HCT116 (cell line): ENCODE results near the gene IFNGR2. TPM values are rescaled to one million over a fixed set of nuclear protein-coding genes. Genes with fewer than 3 reads are reported as not detected.

Source experiments
- ATAC-seq: fragments of 200-7000 bp; cut with Tn5 transposase; 2 replicates; pipeline ENCODE4 v1.9.1; 2020; ENCODE audit warnings: mild to moderate bottlenecking, moderate library complexity
- BruUV-seq: library from RNA; stranded (reverse); fragments of 400-500 nt; replicated peaks from 2 replicates; lab custom pipeline; 2021; lab: Mats Ljungman, UMichigan
- CTCF ChIA-PET: fragments of 300-600 bp; sonication (Branson Sonifier 250); formaldehyde crosslinking; loops from one replicate; lab custom pipeline; 2021; ENCODE audit warnings: antibody characterized with exemption; lab: Charles Lee
- POLR2A ChIA-PET: fragments of 300-600, 350-600 bp; sonication (Branson Sonifier 250); formaldehyde crosslinking; loops from one replicate; lab custom pipeline; 2021; ENCODE audit warnings: antibody characterized with exemption; lab: Charles Lee
- RAD21 ChIA-PET, 2 experiments: fragments of 300-600 bp; sonication (Branson Sonifier 250); formaldehyde crosslinking; loops; one replicate each; lab custom pipeline; 2023; ENCODE audit warnings: low total read pairs in 2 of 2; ENCODE audit not compliant: uncharacterized antibody in 2 of 2, unreplicated experiment in 2 of 2, low non-redundant PET in 1 of 2; lab: Charles Lee
- DNase-seq: peaks from one replicate; pipeline ENCODE4 v3.0.0-alpha.2; 2010; ENCODE audit warnings: low read depth, low spot score
- H2AFZ ChIP-seq: fragments of 200-600 bp; shearing (Covaris generic), sonication (generic); 2 replicates; pipeline ENCODE4 v1.6.1; 2017; ENCODE audit warnings: low read depth, mixed run types, mixed read lengths, antibody characterized with exemption, low read length; ENCODE audit not compliant: poor library complexity, severe bottlenecking
- H3K27ac ChIP-seq: 2 replicates; pipeline ENCODE4 v1.5.1; 2012; ENCODE audit warnings: low read depth, low read length
- H3K27me3 ChIP-seq: fragments of 200-600 bp; sonication (generic); 2 replicates; pipeline ENCODE4 v1.6.1; 2016; ENCODE audit warnings: mixed run types, low read length, mixed read lengths; ENCODE audit not compliant: insufficient read depth
- H3K36me3 ChIP-seq, 2 experiments: fragments of 200-500 bp in 1 of 2; fragments of 200-600 bp in 1 of 2; sonication (Bioruptor generic) in 1 of 2; sonication (generic) in 1 of 2; 2 replicates each; pipeline versions ENCODE4 v1.5.1 to v1.6.1; 2014 to 2016; ENCODE audit warnings: low read length in 2 of 2, inconsistent platforms in 1 of 2, mixed read lengths in 1 of 2, mixed run types in 1 of 2; ENCODE audit not compliant: insufficient read depth in 2 of 2, control insufficient read depth in 1 of 2
- H3K4me1 ChIP-seq, 2 experiments: fragments of 200-600 bp in 1 of 2; sonication (generic) in 1 of 2; 2 replicates each; pipeline versions ENCODE4 v1.5.1 to v1.6.1; 2012 to 2017; ENCODE audit warnings: low read length in 2 of 2, inconsistent platforms in 1 of 2, mild to moderate bottlenecking in 1 of 2, mixed read lengths in 1 of 2, mixed run types in 1 of 2, moderate library complexity in 1 of 2; ENCODE audit not compliant: insufficient read depth in 2 of 2, control insufficient read depth in 1 of 2
- H3K4me2 ChIP-seq: fragments of 200-600 bp; sonication (generic); 2 replicates; pipeline ENCODE4 v1.6.1; 2017; ENCODE audit warnings: mixed run types, low read length, mixed read lengths
- H3K4me3 ChIP-seq, 2 experiments: fragments of 200-600 bp in 1 of 2; sonication (generic) in 1 of 2; replicated peaks in 1 of 2; 2 replicates each; pipeline ENCODE4 v1.5.1; 2011 to 2016; ENCODE audit warnings: low read length in 2 of 2, control low read depth in 1 of 2, low read depth in 1 of 2, mild to moderate bottlenecking in 1 of 2, mixed read lengths in 1 of 2, mixed run types in 1 of 2
- H3K79me2 ChIP-seq: fragments of 200-600 bp; sonication (generic); 2 replicates; pipeline ENCODE4 v1.6.1; 2017; ENCODE audit warnings: mild to moderate bottlenecking, mixed run types, low read length, moderate library complexity, mixed read lengths; ENCODE audit not compliant: insufficient read depth
- H3K9ac ChIP-seq: fragments of 200-600 bp; sonication (generic); 2 replicates; pipeline ENCODE4 v1.6.1; 2016; ENCODE audit warnings: low read length, mixed read lengths
- H3K9me2 ChIP-seq: fragments of 200-600 bp; sonication (generic), shearing (Covaris generic); 2 replicates; pipeline ENCODE4 v1.6.1; 2017; ENCODE audit warnings: mixed run types, mild to moderate bottlenecking, moderate library complexity; ENCODE audit not compliant: insufficient read depth
- H3K9me3 ChIP-seq, 2 experiments: fragments of 200-500 bp in 1 of 2; fragments of 200-600 bp in 1 of 2; sonication (Bioruptor generic) in 1 of 2; sonication (generic) in 1 of 2; 2 replicates each; pipeline ENCODE4 v1.6.1; 2014 to 2017; ENCODE audit warnings: low read length in 2 of 2, mixed read lengths in 2 of 2, inconsistent platforms in 1 of 2, low read depth in 1 of 2, mild to moderate bottlenecking in 1 of 2, mixed run types in 1 of 2, moderate library complexity in 1 of 2; ENCODE audit not compliant: control insufficient read depth in 1 of 2, insufficient read depth in 1 of 2
- H4K20me1 ChIP-seq: fragments of 200-600 bp; sonication (generic), shearing (Covaris generic); 2 replicates; pipeline ENCODE4 v1.6.1; 2017; ENCODE audit warnings: mixed run types, mild to moderate bottlenecking, moderate library complexity; ENCODE audit not compliant: insufficient read depth
- CBX3 ChIP-seq: IDR thresholded peaks from 2 replicates; pipeline ENCODE4 v1.6.1; 2012; ENCODE audit warnings: low read depth
- CEBPB ChIP-seq: IDR thresholded peaks from 2 replicates; pipeline ENCODE4 v1.6.1; 2012; ENCODE audit warnings: low read depth
- CTCF ChIP-seq, 3 experiments: fragments of 200-600 bp in 1 of 3; sonication (generic) in 1 of 3; IDR thresholded peaks in 2 of 3; conservative IDR thresholded peaks in 1 of 3; 2 replicates each; pipeline ENCODE4 v1.5.1; 2012 to 2017; ENCODE audit warnings: low read depth in 2 of 3, low read length in 2 of 3, antibody characterized with exemption in 1 of 3, borderline replicate concordance in 1 of 3, control low read depth in 1 of 3, mild to moderate bottlenecking in 1 of 3, mixed read lengths in 1 of 3, mixed run types in 1 of 3, moderate library complexity in 1 of 3; ENCODE audit not compliant: insufficient read depth in 1 of 3
- EGR1 ChIP-seq: IDR thresholded peaks from 2 replicates; pipeline ENCODE4 v1.6.1; 2012; ENCODE audit warnings: low read depth
- EZH2phosphoT487 ChIP-seq: fragments of 200-600 bp; IDR thresholded peaks from 2 replicates; pipeline ENCODE4 v1.6.1; 2018; ENCODE audit warnings: antibody characterized with exemption, borderline replicate concordance
- JUND ChIP-seq: IDR thresholded peaks from 2 replicates; pipeline ENCODE4 v1.6.1; 2012
- POLR2A ChIP-seq: IDR thresholded peaks from 2 replicates; pipeline ENCODE4 v1.7.0; 2011; ENCODE audit warnings: borderline replicate concordance; ENCODE audit not compliant: insufficient read depth, insufficient read length; ENCODE audit errors: extremely low read depth
- POLR2AphosphoS5 ChIP-seq: IDR thresholded peaks from 2 replicates; pipeline ENCODE4 v1.6.1; 2011; ENCODE audit warnings: mild to moderate bottlenecking, low read depth, low read length, moderate library complexity
- RAD21 ChIP-seq: IDR thresholded peaks from 2 replicates; pipeline ENCODE4 v1.6.1; 2012; ENCODE audit warnings: low read depth, mild to moderate bottlenecking
- SIN3A ChIP-seq: IDR thresholded peaks from 2 replicates; pipeline ENCODE4 v1.6.1; 2012; ENCODE audit warnings: low read depth
- SP1 ChIP-seq: IDR thresholded peaks from 2 replicates; pipeline ENCODE4 v1.6.1; 2012; ENCODE audit warnings: low read depth
- TCF7L2 ChIP-seq: IDR thresholded peaks from 2 replicates; pipeline ENCODE4 v1.7.0; 2011; ENCODE audit warnings: borderline replicate concordance, inconsistent platforms; ENCODE audit not compliant: insufficient read depth, insufficient read length; ENCODE audit errors: extremely low read depth
- ZFX ChIP-seq: fragments of 450-650 bp; IDR thresholded peaks from 2 replicates; pipeline ENCODE4 v1.6.1; 2017
- intact Hi-C: fragments of 100-400 bp; cut with micrococcal nuclease; formaldehyde crosslinking; loops from 2 replicates; pipeline ENCODE4 v1.10.0; 2022
- total RNA-seq: library from RNA; stranded (reverse); gene quantifications from one replicate; pipeline ENCODE4 v1.2.1, GENCODE V29; 2021; ENCODE audit not compliant: unreplicated experiment
- TF ChIP-seq, protein P1 (sequence below): IDR thresholded peaks from 2 replicates; pipeline ENCODE4 v1.6.1; 2012

The IFNGR2 gene
- total RNA-seq, 1 experiment from 2014 or later, result 44.6 TPM

DNA sequence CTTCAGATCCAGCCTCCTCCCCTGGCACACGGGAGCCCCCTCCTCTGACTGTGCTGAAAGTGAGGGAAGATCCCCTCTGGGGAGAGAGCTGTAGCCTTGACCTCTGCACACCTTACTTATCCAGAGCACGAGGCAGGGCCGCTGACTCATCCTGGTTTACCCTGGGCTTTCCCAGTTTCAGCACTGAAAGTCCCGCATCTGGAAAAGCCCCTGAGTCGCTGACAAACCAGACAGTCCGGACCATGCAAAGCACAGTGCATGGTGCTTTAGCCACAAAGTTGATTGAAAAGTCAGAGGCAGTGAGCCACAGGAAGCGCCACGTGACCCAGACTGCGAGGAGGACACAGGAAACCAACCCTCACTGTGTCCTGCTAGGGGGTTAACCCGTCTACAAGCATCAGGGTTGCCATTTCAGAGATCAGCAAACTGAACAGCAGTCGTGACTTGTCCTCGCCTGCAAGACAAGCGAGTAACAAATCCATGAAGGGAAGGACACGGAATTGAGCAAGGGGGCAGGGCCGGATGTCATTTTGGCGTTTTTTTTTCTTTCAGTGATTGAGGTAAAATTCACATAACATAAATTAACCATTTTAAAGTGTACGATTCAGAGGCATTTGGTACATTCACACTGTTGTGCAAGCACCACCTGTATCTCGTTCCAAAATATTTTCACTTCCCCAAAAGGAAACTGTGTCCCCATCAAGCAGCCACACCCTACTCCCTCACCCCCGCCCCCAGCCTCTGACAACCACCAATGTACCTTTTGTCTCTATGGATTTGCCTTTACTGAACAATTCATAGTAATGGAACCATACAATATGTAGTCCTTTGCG, 19.9 kb upstream of the IFNGR2 start:
- Histone ChIP-seq H3K4me2 (peak overlapping the region; percentile 64), H4K20me1 (no peaks in the 10 kb centered on the region), H3K36me3 (no peaks in the 10 kb centered on the region), H3K9me2 (no peaks in the 10 kb centered on the region), H3K79me2 (no peaks in the 10 kb centered on the region), H3K27me3 (no peaks in the 10 kb centered on the region), H2AFZ (peak overlapping the region; percentile 78), H3K4me1 (peaks cover 45 to 59% of the 10 kb centered on the region in 2 experiments), H3K9me3 (no peaks in the 10 kb centered on the region), H3K27ac (peak overlapping the region; percentile 80), H3K4me3 (peak overlapping the region in 1 of 2 experiments; percentile 6; a peak in 1 of 4 replicates), H3K9ac (peak overlapping the region; percentile 56)
- TSS peak; percentile 51 for BruUV-seq
- POLR2A ChIA-PET, result no interaction called here
- ATAC-seq, result peak; percentile 63
- DNase-seq, result peak; percentile 86
- intact Hi-C loops, result no loop called here
- TF ChIP-seq POLR2AphosphoS5 (peak; percentile 48; the same call in 1 of the 2 replicates), TCF7L2 (peak; percentile 40), EZH2phosphoT487 (no peak)
- CTCF ChIA-PET, result interaction anchor here (1.6 kb wide), 1 partner anchor 183 kb away, joined by 3 read pairs; no protein-coding TSS in a partner anchor
- RAD21 ChIA-PET, result no interaction called here

- BruUV-seq, result no TSS peak
- no peak overlapping the region for H2AFZ ChIP-seq
- intact Hi-C loops, result no loop called here
- H3K79me2 ChIP-seq, result no peaks in the 10 kb centered on the region
- no peak overlapping the region for H3K27ac ChIP-seq
- no peak overlapping the region for H3K9ac ChIP-seq
- RAD21 ChIA-PET, result no interaction called here
- H3K9me3 ChIP-seq, result no peaks in the 10 kb centered on the region
- peaks cover 36 to 48% of the 10 kb centered on the region in 2 experiments for H3K4me1 ChIP-seq
- POLR2A ChIA-PET, result interaction anchor here (1.0 kb wide), 1 partner anchor 20 kb away, joined by 4 read pairs; no protein-coding TSS in a partner anchor
- no peak overlapping the region for H3K4me2 ChIP-seq
- no peak overlapping the region for H3K4me3 ChIP-seq
- no peak for DNase-seq
- no peak for ATAC-seq
- H3K27me3 ChIP-seq, result no peaks in the 10 kb centered on the region
- H3K36me3 ChIP-seq, result no peaks in the 10 kb centered on the region
- H4K20me1 ChIP-seq, result no peaks in the 10 kb centered on the region
- no peaks in the 10 kb centered on the region for H3K9me2 ChIP-seq
- CTCF ChIA-PET, result interaction anchor here (0.9 to 1.6 kb wide), 3 partner anchors 9 to 185 kb away, joined by 3 to 6 read pairs (median 3); no protein-coding TSS in a partner anchor
- TF ChIP-seq POLR2A, result no peak
- TF ChIP-seq EZH2phosphoT487, result no peak
- TF ChIP-seq ZFX, result no peak
- no peak for TF ChIP-seq CTCF (IDR thresholded peaks at IDR 0.05 in 2 of 3, conservative IDR thresholded peaks at IDR 0.05 in 1 of 3; ENCODE audit: borderline replicate concordance in 1 of 3, insufficient read depth in 1 of 3, low read depth in 2 of 3, low read length in 2 of 3)
- no peak for TF ChIP-seq RAD21
- no peak for TF ChIP-seq EGR1
- TF ChIP-seq JUND, result no peak
- TF ChIP-seq CBX3, result no peak
- no peak for TF ChIP-seq CEBPB
- no peak for TF ChIP-seq SP1
- no peak for TF ChIP-seq POLR2AphosphoS5
- no peak for TF ChIP-seq SIN3A
- TF ChIP-seq, protein P1, sequence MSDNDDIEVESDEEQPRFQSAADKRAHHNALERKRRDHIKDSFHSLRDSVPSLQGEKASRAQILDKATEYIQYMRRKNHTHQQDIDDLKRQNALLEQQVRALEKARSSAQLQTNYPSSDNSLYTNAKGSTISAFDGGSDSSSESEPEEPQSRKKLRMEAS, result no peak
Observed at GRCh38 chr21:33384841-33385331, 18.3 kb upstream of the IFNGR2 start.
